Femur (tissue), 1 donor: ENCODE measurements around the gene NCKAP1.

Source experiments
- DNase-seq: peaks from one replicate; pipeline ENCODE4 v3.0.0-alpha.2; 2017

NCKAP1 gene

GRCh38 chr2:182866461-182867406, 171.5 kb downstream of the NCKAP1 start, which contains the start of gene FRZB:
Gene FRZB (minus strand): TSS chr2:182866637. CDS start chr2:182866552, 85 bp downstream.
- peak; percentile 88 for DNase-seq

- DNase-seq: no peak
Measured at GRCh38 chr2:182866095-182866460, 172.2 kb downstream of the NCKAP1 start.

- DNase-seq: no peak
Measured at GRCh38 chr2:182864949-182865570, 173.2 kb downstream of the NCKAP1 start.

GRCh38 chr2:182863642-182864041, 174.6 kb downstream of the NCKAP1 start:
- DNase-seq: no peak

- DNase-seq: peak; percentile 34
Measured at GRCh38 chr2:182862091-182862490, 176.2 kb downstream of the NCKAP1 start.

- DNase-seq: no peak
Measured at GRCh38 chr2:182860858-182861257, 177.4 kb downstream of the NCKAP1 start.
